Uterus (tissue), 4 donors: ENCODE data around the gene SOX9. TPM values are rescaled to one million over a fixed set of nuclear protein-coding genes. Genes with fewer than 3 reads are reported as not detected.

ENCODE experiments used
- DNase-seq, 2 donors: peaks; one replicate each; pipeline ENCODE4 v3.0.0-alpha.2; 2019 to 2020
- H3K27ac ChIP-seq, 2 donors: fragments of 200-600 bp; sonication (generic); 1 replicate in 1 of 2; 2 replicates in 1 of 2; pipeline ENCODE4 v1.5.1; 2016 to 2018
- H3K27me3 ChIP-seq, 2 donors: fragments of 200-600 bp; sonication (generic); one replicate each; pipeline ENCODE4 v1.5.1; 2018 to 2019; ENCODE audit warnings: control low read depth in 1 of 2
- H3K36me3 ChIP-seq, 2 donors: fragments of 200-600 bp; sonication (generic); one replicate each; pipeline ENCODE4 v1.5.1; 2019; ENCODE audit warnings: control low read depth in 1 of 2
- H3K4me1 ChIP-seq, 2 donors: fragments of 200-600 bp; sonication (generic); one replicate each; pipeline ENCODE4 v1.5.1; 2018 to 2019; ENCODE audit warnings: control low read depth in 1 of 2
- H3K4me3 ChIP-seq, 2 donors: fragments of 200-600 bp; sonication (generic); 1 replicate in 1 of 2; 2 replicates in 1 of 2; pipeline ENCODE4 v1.5.1; 2018 to 2019; ENCODE audit warnings: mild to moderate bottlenecking in 1 of 2
- H3K9me3 ChIP-seq, 2 donors: fragments of 200-600 bp; sonication (generic); one replicate each; pipeline ENCODE4 v1.5.1; 2019; ENCODE audit warnings: control low read depth in 1 of 2
- POLR2A ChIP-seq, 2 donors: fragments of 450-650 bp; IDR thresholded peaks; one replicate each; pipeline ENCODE4 v1.6.1; 2016; ENCODE audit warnings: antibody characterized with exemption in 2 of 2, mild to moderate bottlenecking in 1 of 2, moderate library complexity in 1 of 2
- intact Hi-C: fragments of 100-400 bp; cut with DNase I; formaldehyde crosslinking; loops from one replicate; pipeline ENCODE4 v1.15.1; 2023; ENCODE audit warnings: low total_unique reads
- total RNA-seq, 4 donors: library from RNA; depleted of rRNA in 3 of 4; stranded (reverse); fragments of >200 nt in 3 of 4; gene quantifications; one replicate each; pipeline versions ENCODE4 v1.1.0 to v1.2.4, GENCODE V29; 2014 to 2023
- TF ChIP-seq, protein P1 (sequence below), 4 experiments: fragments of 200-600 bp in 2 of 4; fragments of 450-650 bp in 2 of 4; sonication (generic) in 2 of 4; IDR thresholded peaks; one replicate each; pipeline ENCODE4 v1.5.1; 2016 to 2019; ENCODE audit warnings: antibody characterized with exemption in 4 of 4, mild to moderate bottlenecking in 2 of 4, moderate library complexity in 1 of 4
- donor health status: DM: yes; HTN: yes; CAD: no.

SOX9 gene
- total RNA-seq, 4 donors from 2014 or later, result 1.8 to 6.8 TPM; not detected in 2

DNA sequence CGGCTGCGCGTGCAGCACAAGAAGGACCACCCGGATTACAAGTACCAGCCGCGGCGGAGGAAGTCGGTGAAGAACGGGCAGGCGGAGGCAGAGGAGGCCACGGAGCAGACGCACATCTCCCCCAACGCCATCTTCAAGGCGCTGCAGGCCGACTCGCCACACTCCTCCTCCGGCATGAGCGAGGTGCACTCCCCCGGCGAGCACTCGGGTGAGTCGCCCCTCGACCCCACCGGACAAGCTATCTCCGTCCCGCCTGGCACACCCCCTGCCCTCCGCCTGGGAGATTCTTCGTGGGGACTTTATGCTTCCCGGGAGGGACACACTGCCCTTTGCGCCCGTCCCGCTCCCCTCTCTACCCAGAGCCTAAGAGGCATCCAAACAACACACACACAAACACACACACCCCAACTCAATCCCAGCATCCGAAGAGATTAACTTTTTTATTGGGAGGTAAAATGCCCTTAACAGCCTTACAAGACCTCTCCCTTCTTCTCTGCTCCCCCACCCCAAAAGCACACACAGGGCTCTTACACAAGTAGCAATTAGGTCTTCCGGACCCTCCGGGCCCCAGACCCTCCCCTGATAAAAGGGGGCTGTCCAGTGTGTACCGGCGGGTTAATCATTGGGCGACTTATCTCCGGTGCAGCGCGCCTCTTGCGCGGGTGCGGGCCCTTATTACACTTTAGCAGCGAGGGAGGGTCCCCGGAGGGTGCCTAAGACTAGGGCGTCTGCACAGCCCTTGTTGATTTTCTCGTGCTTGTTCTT, 2.1 kb downstream of the SOX9 start:
- intact Hi-C loops, result no loop called here
- DNase-seq, result no peak
- H3K36me3 ChIP-seq, result no peaks in the 10 kb centered on the region
- TF ChIP-seq, protein P1, sequence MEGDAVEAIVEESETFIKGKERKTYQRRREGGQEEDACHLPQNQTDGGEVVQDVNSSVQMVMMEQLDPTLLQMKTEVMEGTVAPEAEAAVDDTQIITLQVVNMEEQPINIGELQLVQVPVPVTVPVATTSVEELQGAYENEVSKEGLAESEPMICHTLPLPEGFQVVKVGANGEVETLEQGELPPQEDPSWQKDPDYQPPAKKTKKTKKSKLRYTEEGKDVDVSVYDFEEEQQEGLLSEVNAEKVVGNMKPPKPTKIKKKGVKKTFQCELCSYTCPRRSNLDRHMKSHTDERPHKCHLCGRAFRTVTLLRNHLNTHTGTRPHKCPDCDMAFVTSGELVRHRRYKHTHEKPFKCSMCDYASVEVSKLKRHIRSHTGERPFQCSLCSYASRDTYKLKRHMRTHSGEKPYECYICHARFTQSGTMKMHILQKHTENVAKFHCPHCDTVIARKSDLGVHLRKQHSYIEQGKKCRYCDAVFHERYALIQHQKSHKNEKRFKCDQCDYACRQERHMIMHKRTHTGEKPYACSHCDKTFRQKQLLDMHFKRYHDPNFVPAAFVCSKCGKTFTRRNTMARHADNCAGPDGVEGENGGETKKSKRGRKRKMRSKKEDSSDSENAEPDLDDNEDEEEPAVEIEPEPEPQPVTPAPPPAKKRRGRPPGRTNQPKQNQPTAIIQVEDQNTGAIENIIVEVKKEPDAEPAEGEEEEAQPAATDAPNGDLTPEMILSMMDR (IDR thresholded peaks at IDR 0.05), result no peak
- TF ChIP-seq POLR2A (IDR thresholded peaks at IDR 0.05), result no peak
- no peak overlapping the region for H3K4me3 ChIP-seq
- H3K4me1 ChIP-seq, result peaks cover 0 to 24% of the 10 kb centered on the region in 2 donors
- no peaks in the 10 kb centered on the region for H3K9me3 ChIP-seq
- no peak overlapping the region for H3K27ac ChIP-seq
- H3K27me3 ChIP-seq, result peaks cover 8 to 62% of the 10 kb centered on the region in 2 donors

DNA sequence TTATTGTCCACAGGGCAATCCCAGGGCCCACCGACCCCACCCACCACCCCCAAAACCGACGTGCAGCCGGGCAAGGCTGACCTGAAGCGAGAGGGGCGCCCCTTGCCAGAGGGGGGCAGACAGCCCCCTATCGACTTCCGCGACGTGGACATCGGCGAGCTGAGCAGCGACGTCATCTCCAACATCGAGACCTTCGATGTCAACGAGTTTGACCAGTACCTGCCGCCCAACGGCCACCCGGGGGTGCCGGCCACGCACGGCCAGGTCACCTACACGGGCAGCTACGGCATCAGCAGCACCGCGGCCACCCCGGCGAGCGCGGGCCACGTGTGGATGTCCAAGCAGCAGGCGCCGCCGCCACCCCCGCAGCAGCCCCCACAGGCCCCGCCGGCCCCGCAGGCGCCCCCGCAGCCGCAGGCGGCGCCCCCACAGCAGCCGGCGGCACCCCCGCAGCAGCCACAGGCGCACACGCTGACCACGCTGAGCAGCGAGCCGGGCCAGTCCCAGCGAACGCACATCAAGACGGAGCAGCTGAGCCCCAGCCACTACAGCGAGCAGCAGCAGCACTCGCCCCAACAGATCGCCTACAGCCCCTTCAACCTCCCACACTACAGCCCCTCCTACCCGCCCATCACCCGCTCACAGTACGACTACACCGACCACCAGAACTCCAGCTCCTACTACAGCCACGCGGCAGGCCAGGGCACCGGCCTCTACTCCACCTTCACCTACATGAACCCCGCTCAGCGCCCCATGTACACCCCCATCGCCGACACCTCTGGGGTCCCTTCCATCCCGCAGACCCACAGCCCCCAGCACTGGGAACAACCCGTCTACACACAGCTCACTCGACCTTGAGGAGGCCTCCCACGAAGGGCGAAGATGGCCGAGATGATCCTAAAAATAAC, 3.0 kb downstream of the SOX9 start:
- intact Hi-C loops, result no loop called here

DNA sequence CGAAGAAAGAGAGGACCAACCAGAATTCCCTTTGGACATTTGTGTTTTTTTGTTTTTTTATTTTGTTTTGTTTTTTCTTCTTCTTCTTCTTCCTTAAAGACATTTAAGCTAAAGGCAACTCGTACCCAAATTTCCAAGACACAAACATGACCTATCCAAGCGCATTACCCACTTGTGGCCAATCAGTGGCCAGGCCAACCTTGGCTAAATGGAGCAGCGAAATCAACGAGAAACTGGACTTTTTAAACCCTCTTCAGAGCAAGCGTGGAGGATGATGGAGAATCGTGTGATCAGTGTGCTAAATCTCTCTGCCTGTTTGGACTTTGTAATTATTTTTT, 3.6 kb downstream of the SOX9 start:
- Histone ChIP-seq H3K4me3 (no peak overlapping the region), H3K4me1 (peaks cover 0 to 18% of the 10 kb centered on the region in 2 donors), H3K9me3 (no peaks in the 10 kb centered on the region), H3K27ac (no peak overlapping the region), H3K36me3 (no peaks in the 10 kb centered on the region), H3K27me3 (peaks cover 0 to 47% of the 10 kb centered on the region in 2 donors)
- DNase-seq, result no peak
- TF ChIP-seq POLR2A (IDR thresholded peaks at IDR 0.05), result no peak
- TF ChIP-seq, protein P1 (IDR thresholded peaks at IDR 0.05), result no peak
- intact Hi-C loops, result no loop called here

More for the DNA sequence above, 3.0 kb downstream of the SOX9 start:
- Histone ChIP-seq H3K27me3 (peaks cover 6 to 53% of the 10 kb centered on the region in 2 donors), H3K27ac (no peak overlapping the region), H3K4me1 (peaks cover 0 to 18% of the 10 kb centered on the region in 2 donors), H3K9me3 (no peaks in the 10 kb centered on the region), H3K4me3 (no peak overlapping the region), H3K36me3 (no peaks in the 10 kb centered on the region)
- TF ChIP-seq POLR2A (IDR thresholded peaks at IDR 0.05), result no peak
- TF ChIP-seq, protein P1 (IDR thresholded peaks at IDR 0.05), result no peak
- no peak for DNase-seq

DNA sequence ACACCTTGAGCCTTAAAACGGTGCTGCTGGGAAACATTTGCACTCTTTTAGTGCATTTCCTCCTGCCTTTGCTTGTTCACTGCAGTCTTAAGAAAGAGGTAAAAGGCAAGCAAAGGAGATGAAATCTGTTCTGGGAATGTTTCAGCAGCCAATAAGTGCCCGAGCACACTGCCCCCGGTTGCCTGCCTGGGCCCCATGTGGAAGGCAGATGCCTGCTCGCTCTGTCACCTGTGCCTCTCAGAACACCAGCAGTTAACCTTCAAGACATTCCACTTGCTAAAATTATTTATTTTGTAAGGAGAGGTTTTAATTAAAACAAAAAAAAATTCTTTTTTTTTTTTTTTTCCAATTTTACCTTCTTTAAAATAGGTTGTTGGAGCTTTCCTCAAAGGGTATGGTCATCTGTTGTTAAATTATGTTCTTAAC, 4.4 kb downstream of the SOX9 start:
- intact Hi-C loops, result no loop called here
- Histone ChIP-seq H3K9me3 (no peaks in the 10 kb centered on the region), H3K36me3 (no peaks in the 10 kb centered on the region), H3K4me1 (peaks cover 0 to 16% of the 10 kb centered on the region in 2 donors), H3K27ac (no peak overlapping the region), H3K27me3 (peaks cover 0 to 39% of the 10 kb centered on the region in 2 donors), H3K4me3 (no peak overlapping the region)
- no peak for DNase-seq
- TF ChIP-seq, protein P1 (IDR thresholded peaks at IDR 0.05), result no peak
- TF ChIP-seq POLR2A (IDR thresholded peaks at IDR 0.05), result no peak

DNA sequence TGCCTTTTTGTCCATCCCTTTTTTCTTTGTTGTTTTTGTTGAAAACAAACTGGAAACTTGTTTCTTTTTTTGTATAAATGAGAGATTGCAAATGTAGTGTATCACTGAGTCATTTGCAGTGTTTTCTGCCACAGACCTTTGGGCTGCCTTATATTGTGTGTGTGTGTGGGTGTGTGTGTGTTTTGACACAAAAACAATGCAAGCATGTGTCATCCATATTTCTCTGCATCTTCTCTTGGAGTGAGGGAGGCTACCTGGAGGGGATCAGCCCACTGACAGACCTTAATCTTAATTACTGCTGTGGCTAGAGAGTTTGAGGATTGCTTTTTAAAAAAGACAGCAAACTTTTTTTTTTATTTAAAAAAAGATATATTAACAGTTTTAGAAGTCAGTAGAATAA, 4.9 kb downstream of the SOX9 start:
- Histone ChIP-seq H3K4me3 (no peak overlapping the region), H3K27me3 (peaks cover 0 to 36% of the 10 kb centered on the region in 2 donors), H3K36me3 (no peaks in the 10 kb centered on the region), H3K4me1 (peaks cover 0 to 11% of the 10 kb centered on the region in 2 donors), H3K27ac (no peak overlapping the region), H3K9me3 (no peaks in the 10 kb centered on the region)
- intact Hi-C loops, result no loop called here
- DNase-seq, result no peak
- TF ChIP-seq, protein P1 (IDR thresholded peaks at IDR 0.05), result no peak
- no peak for TF ChIP-seq POLR2A (IDR thresholded peaks at IDR 0.05)
